NCI-H1092 (cell line): ENCODE data around the gene HPCAL1.

Experiments used
- DNase-seq: peaks from one replicate; lab custom pipeline; 2025; lab: John Stamatoyannopoulos, UW

HPCAL1 gene

DNA sequence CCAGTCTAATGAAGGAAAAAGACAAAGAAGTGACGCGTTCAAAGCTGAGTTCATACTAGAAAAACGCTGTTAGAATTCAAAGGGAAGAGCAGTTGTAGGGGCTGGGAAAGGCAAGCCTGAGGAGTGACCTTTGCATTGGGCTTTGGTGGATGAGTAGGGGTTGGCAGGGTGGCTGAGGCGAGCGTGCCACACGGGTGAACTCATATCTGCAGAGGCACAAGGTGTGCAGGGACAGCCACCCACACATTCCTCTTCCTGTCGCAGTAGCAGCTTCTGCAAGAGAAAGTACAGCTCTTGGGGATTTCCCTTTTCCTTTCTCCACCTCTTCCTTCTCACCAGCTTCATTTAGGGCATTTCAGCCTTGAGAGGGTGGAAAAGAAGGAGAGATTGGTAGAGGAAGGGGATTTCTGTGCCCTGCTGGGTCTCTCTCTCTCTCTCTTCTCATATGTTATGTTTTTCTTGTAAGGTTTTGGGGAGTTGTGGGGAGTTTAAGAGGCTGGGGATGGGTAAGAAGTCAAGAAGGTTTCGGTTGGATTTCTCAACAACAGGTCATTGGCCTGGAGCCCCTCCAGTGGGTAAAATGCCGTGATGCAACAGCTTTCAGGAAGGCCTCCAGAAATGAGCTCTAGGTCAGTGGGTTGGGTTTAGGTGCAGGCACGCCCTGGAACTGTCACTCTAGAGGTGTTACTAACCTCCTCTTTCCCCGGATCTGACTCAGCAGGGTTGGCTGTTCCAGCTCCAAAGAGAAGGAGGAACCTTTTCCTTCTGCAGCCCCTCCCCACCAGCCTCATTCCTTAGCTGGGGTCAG, 105.3 kb downstream of the HPCAL1 start:
- no peak for DNase-seq

DNA sequence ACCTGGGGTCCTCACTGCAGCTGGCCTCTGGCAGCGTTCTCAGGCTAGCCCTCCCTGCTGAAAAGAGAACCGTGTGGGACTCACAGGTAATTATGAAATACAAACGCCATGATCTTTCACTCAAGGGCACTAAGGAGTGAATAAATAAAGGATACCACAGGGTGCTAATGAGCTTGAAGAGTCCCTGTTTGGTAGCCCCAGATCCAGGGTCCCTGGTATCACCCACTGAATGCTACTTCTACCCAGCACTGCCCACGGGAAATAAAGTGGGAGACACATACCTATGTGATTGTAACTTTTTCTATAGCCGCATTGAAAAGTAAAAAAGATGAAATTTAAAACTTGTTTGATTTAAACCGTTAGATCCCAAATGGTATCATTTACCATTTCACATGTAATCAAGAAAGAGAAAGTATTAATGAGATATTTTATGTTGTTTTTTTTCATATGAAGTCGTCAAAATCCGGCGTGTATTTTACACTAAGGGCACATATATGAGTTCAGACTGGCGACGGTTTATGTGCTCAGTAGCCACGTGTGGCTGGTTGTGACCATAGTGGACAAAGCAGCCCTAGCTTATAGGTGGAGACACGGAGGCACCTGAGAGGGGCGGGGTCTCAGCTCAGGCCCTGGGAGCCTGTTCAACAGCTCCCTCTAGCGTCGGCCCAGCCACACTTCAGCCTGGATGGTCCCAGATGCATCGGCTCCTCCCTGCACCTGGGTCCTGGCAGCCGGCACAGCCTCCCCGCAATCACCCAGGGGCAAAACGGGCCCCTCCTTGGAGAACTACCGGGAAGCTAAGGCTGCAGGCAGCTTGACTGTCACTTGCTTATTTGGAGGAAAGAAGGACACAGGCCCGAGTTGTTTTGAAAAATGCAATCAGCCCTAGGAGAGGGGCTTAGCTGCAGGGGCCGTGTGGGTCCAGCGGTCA, 106.2 kb downstream of the HPCAL1 start:
- peak; percentile 35 for DNase-seq

DNA sequence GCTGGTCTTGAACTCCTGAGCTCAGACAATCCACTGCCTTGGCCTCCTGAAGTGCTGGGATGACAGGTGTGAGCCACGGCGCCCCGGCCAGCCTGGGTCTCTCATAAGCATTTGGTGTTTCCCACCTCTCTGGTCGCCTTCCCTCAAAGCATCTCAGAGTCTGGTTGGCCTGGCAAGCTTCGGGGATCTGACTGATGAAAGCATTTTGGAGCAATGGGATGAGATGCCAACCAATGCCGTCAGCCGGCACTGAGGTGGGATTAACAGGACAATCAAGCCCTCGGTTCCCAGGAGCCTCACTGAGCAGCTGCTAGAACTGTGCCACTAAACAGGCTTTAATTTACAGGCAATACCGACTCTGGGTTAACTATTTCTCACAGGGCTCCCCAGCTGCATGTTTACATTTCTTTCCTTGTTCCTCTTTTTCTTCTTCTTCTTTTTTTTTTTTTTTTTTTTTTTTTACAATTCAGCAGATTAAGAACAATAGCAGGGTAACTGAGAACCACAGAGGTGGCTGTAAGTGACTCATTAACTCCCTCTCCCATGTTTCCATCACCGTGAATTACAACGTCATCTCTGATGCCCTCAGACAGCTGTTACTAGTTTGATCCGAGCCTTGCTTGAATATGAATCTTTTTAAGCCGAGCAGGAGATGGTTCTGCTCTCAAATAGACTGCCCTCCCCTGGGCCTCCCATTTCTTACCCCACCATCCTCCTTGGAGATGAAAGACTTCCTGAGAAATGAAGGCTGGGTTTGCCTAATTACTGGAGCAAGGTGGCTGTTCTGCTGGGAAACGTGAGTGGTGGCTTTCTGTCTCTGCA, 107.5 kb downstream of the HPCAL1 start:
- DNase-seq: no peak

DNA sequence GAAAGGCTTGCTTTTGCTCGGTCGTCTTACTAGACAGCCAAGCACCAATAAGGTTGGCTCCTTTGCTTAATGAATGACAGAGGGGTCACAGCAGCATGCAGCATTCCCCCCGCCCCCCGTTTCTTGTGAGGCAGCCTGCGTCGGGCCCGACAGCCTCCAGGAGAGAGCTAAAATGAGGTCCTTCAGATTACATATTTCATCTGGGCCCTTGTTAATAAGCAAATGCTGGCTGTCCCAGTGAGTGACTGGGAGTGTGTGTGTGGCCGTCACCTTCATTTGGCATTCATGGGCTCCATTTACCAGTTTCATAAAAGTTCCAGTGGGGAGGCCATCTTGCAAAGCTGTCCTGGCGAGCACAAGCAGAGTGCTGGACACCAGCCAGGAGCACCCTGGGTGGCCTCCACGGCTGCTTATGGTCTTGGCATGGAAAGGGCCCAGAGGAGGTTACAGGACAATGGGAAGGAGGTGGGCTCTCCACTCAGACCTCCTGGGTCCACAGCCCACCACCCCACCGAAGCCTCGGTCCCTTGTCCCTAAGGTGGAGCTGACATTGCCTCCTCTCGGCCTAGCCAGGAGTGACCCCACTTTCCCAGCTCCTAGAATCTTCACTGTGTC, 108.2 kb downstream of the HPCAL1 start:
- DNase-seq: peak; percentile 10

DNA sequence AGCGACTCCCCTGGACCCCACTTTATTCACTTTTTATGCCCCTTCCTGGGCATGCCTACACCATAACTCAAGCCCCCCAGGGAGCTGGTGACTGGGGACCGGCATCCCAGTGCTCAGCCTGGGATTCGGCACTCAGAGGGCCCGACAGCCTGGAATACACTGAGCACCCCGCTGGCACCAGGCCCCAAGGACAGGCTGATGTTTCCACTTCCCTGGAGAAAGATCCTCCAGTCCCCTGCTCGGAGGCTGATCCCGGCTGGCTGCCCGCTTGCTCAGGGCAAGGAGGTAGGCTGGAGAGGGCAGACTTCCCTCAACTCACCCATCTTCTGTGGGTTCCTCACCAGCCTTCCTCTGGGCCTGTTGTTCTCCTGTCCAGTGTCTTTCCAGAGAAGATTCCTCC, 108.9 kb downstream of the HPCAL1 start:
- no peak for DNase-seq

DNA sequence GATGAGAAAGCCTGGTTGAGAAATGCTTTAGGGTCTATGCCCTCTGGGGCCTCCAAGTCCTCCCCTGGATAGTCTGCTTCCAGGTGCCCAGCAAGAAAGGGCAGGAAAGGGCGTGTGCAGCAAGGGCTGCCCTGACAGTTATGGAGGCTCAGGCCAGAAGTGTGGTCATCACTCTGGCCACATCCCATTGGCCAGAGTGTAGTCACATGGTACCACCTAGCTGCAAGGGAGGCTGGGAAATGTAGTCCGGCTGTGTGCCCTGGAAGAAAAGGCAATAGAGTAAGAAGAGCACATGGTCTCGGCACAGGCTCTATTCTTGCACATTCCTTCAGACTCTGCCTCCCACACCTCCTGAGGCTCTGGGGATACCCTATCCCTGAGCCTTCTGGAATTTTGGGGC, 109.7 kb downstream of the HPCAL1 start:
- no peak for DNase-seq

DNA sequence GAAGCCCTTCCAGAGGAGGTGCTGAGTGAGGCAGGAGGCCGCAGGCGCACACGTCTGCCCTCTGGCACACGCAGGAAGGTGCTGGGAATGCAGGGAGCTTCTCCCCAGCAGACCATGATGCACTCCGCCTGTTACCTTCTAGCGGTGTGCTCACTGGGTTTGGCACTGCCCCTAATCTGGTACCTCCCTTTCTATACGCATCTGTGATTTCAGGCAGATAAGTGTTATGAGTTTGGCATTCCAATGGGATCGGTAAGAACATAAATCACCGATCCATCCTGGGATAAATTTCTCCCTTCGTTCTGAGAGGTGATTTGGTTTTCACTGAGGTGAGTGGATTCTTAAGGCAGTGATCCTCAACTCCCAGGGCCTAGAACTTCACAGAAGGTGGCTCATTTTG, 110.8 kb downstream of the HPCAL1 start:
- DNase-seq: no peak

DNA sequence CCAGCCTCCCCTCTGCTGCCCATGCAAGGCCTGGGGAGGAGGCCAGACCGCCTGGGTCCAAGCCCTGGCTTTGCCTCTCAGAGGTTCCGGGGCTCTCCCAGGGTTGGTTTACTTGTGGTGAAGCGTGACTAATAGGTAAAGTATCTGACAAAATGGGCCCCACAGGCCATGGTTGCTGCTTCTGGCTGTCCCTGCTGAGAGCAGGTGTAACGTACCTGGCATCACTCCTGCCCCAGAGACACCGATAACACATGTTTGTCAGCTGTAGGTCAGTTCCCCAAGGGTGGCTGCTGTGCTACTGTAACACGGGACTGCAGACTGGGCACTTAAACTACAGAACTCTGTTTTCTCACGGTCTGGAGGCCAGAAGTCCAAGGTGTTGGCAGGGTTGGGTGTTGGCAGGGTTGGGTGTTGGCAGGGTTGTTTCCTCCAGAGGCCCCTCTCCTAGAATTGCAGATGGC, 111.3 kb downstream of the HPCAL1 start:
- DNase-seq: no peak

DNA sequence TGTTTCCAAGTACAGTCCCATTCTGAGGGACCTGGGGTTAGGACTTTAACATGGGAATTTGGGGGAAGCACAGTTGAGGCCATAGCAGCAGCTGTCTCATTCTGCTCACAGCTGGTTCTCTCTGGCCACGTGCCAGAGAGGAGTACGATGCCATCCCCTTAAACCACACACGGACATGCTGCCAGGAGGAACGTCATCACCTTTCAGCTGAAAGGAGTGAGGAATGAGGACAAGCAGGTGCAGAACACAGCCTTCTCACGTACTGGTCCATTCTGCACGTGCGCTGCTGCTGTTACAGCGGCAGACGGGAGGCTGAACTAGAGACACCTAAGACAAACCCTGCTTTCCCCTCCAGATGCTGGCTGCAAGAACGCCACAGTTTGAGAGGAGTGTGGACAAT, 111.9 kb downstream of the HPCAL1 start:
- DNase-seq: peak; percentile 73

DNA sequence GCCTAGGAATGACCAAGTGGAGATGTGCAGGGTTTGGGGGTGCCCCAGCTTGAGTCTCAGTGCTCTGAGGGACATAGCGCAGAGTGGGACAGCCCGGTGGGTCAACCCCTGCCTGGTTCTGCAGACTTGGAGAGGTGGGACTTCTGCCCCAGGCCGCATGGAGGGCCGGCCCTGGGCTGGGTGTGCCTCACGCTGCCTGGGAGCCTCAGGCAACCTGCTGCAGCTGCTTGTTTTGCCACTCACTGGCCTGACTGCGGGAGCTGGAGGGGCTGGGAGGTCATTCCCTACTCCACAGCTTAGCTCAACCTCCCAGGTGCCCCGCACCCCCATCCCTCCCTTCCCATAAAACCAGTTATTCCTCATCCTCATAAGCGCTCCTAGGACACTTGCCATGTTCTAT, 112.3 kb downstream of the HPCAL1 start:
- no peak for DNase-seq

DNA sequence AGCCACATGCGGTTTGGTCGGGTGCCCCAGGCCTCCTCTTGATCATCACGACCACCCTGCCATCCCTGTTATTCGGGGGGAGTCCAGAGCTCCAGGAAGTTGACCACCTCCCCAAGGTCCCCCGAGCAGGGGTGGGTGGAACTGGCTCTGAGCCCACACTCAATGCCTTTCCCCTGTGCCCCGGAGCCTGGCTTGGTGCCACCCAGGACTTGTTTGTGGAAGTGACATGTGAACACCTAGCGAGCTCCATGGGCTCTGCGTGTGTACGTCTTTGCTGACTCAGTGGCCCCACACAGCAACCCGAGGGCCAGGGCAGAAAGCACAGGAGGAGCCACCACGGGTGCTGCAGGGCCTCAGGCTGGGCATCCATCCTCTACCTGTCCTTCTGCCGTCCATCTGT, 112.9 kb downstream of the HPCAL1 start:
- no peak for DNase-seq

DNA sequence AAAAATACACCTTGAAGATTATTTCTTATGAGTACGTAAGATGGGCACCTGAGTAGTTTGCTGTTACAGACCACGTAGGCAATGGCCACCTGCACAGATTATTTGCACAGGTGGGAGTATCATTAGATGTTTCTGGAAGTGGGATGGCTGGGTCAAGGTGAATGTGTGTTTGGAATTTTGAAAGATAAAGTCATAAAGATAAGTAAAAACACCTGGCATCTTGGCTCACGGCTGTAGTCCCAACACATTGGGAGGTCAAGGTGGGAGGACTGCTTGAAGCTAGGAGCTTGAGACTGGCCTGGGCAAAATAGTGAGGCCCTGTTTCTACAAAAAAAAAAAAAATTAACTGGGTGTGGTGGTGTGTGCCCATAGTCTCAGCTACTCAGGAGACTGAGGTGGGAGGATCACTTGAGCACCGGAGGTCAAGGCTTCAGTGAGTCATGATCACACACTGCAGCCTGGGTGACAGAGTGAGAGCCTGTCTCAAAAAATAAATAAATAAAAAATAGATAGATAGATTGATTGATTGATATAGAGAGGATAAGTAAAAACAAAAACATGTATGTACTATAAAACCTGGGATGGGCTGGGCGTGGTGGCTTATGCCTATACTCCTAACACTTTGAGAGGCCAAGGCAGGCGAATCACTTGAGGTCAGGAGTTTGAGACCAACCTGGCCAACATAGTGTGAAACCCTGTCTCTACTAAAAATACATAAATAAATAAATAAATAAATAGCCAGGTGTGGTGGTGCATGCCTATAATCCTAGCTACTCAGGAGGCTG, 115.0 kb downstream of the HPCAL1 start:
- no peak for DNase-seq

DNA sequence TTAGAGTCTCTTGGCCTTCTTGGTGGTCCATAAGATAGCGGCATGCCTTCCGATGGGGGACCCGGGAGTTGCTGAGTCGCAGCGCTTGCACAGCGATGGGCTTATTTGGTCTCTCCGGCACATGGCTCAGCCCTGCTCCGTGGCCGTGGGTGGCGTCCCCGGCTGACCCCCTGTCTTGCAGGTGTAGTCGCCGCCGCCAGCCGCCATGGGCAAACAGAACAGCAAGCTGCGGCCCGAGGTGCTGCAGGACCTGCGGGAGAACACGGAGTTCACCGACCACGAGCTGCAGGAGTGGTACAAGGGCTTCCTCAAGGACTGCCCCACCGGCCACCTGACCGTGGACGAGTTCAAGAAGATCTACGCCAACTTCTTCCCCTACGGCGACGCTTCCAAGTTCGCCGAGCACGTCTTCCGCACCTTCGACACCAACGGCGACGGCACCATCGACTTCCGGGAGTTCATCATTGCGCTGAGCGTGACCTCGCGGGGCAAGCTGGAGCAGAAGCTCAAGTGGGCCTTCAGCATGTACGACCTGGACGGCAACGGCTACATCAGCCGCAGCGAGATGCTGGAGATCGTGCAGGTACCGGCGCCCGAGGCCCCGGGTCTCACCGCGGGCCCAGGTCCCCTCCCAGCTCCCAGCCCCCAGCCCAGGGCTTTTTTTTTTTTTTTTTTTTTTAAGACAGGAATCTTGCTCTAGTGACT, 117.0 kb downstream of the HPCAL1 start:
- DNase-seq: no peak

DNA sequence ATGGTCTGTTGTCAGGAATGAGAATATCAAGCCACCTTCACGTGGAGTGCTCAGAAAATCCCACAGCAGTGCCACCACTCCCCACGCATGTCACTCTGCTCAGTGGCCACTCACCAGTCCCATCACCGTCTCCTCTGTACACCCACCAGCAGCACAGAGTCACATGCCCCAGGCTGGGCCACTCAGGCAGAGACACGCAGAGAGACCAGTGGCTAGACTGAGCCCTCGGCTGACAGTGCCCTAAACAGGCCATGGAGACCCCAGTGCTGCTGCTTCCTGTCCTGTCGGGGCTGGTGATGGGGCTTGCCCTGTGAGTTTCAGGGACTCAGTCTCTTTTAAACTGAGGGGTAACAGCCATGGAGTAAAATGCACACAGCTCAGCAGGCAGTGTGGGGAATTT, 119.5 kb downstream of the HPCAL1 start:
- no peak for DNase-seq

DNA sequence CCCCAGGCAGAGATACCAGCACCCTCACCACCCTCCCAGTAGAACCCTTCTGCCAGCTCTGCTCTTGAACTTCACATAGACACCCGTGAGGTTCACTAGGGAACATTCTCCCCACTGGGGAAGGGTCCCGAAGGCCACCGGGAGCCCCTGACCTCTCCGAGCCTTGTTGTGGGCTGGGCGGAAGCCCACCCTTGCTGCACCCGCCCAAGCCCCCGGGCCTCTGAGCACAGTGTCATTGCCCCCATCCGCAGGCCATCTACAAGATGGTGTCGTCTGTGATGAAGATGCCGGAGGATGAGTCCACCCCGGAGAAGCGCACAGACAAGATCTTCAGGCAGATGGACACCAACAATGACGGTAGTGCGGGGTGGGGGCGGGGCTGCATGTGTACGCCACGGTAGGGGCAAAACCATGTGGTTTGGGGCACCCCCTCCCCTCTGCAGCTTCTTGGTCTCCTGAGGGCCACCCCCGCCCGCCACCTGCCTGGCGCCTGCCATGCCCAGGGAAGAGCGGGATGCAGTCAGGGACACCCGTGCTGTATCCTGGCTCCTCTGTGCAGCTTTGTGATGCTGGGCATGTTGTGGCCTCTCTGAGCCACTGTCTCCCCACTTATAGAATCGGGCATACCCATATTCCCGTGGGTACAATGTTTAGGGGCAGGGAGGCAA, 120.2 kb downstream of the HPCAL1 start:
- DNase-seq: no peak

DNA sequence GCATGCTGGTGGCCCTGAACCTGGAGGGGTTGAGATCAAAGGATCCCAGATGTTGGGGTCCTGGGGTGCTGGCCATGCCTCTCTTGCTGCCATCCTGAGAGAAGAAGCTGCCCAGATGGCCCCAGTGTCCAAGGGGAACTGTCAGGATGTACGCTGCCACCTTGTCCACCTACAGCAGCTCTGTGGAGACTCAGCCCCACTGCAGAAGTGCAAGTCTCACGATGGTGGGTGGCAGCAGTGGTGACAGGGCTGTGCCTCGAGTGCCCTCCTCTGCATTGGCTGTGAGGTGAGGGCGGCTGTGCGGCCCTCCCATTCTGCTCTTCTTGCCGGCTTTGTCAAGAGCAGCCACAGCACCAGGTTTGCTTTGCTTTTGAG, 120.7 kb downstream of the HPCAL1 start:
- no peak for DNase-seq

DNA sequence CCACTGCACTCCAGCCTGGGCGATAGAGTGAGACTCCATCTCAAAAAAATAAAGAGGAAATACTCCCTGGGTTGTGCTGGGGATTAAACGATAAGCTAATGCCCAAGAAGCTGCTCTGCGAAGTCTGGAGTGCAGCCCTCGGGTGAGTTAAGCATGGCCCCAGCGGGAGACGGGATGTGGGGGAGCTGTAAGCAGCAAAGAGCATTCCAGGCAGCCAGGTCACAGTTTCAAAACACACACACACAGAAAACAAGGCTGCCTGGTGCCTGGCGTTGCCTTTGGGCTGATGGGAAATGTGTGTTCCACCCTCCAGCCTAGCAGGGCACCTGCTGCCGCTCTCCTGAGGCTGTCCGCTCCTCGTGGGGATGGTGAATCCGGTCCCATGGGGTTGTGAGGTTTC, 121.3 kb downstream of the HPCAL1 start:
- DNase-seq: no peak

DNA sequence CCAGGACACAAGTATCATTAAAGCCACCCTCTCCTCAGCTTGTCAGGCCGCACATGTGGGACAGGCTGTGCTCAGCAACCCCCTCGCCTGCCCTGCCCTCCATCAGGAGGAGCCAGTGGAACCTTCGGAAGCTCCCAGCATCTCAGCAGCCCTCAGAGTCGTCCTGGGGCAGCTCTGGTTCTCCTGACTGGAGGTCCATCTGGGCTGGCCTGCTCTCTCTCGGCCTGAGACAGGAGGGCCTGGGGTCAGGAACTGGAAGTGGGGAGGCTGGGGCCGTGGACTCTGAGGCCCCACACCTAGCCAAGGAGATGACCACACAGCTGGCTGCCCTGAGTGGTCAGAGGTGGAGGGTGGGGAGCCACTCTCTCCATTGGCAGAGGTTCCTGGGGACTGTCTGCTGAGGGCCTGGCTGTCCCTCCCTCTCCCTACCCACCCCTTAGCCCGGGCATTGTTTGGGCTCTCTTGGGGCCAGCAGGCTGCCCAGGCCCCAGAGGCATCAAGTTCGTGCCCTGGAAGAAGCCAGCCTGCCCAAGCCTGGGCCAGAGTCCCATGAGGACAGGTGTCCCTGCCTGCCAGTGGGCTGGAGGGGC, 122.3 kb downstream of the HPCAL1 start:
- no peak for DNase-seq

DNA sequence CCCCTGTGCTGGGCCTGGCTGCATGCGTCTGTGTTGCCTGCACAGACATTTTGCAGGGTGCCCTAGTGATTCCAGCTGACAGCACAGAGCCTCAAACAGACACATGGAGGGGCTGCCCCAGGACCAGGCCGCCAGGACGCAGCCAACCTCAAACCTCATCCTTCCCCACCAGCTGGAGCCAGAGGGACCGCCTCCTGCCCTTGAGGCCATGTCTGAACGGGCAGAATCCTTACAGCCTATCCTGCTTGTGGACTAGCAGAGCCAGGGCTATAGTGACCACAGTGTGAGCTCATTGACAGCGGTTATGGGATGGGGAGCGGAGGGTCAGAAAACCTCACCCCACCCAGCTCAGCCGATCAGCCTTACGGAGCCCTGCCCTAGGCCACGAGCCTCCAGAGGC, 123.0 kb downstream of the HPCAL1 start:
- DNase-seq: no peak
